Measurements from ENCODE around the gene LAYN. TPM values are rescaled to one million over a fixed set of nuclear protein-coding genes. Genes with fewer than 3 reads are reported as not detected.

Gene LAYN
- total RNA-seq, 3 donors from 2014 or later (not counting 1 experiment from before 2014, with no cell fraction given), result 0.94 to 1.8 TPM; not detected in 1

- H3K9me3 Mint-ChIP-seq, result no peaks in the 10 kb centered on the region
- no peak overlapping the region for H3K4me3 Mint-ChIP-seq
- no peaks in the 10 kb centered on the region for H3K9me3 ChIP-seq (ENCODE audit: control insufficient read depth, insufficient read depth, low read length)
- DNase-seq (no peak), ATAC-seq (no peak)
- no peaks in the 10 kb centered on the region for H3K4me1 Mint-ChIP-seq
- no peaks in the 10 kb centered on the region for H3K36me3 Mint-ChIP-seq
- H3K27me3 ChIP-seq (ENCODE audit: control insufficient read depth, insufficient read depth, low read length), result no peaks in the 10 kb centered on the region
- intact Hi-C loops (cut with micrococcal nuclease), result no loop called here
- no peak overlapping the region for H3K27ac Mint-ChIP-seq
- 87% methylated on average over 4 of the region's 4 CpGs for WGBS (ENCODE audit: insufficient coverage)
- H3K27me3 Mint-ChIP-seq (ENCODE audit: low read depth in 2 of 2), result no peaks in the 10 kb centered on the region
- no peaks in the 10 kb centered on the region for H3K36me3 ChIP-seq (ENCODE audit: control insufficient read depth, insufficient read depth, low read length)
- no peak for TF ChIP-seq CTCF (IDR thresholded peaks at IDR 0.05)
- no peaks in the 10 kb centered on the region for H3K4me1 ChIP-seq (ENCODE audit: control insufficient read depth, insufficient read depth, low read length)
- H3K27ac ChIP-seq (ENCODE audit: low read length), result no peak overlapping the region
- no peak overlapping the region for H3K4me3 ChIP-seq (ENCODE audit: low read length)
Observed at GRCh38 chr11:111582881-111583280, 42.4 kb downstream of the LAYN start.

DNA sequence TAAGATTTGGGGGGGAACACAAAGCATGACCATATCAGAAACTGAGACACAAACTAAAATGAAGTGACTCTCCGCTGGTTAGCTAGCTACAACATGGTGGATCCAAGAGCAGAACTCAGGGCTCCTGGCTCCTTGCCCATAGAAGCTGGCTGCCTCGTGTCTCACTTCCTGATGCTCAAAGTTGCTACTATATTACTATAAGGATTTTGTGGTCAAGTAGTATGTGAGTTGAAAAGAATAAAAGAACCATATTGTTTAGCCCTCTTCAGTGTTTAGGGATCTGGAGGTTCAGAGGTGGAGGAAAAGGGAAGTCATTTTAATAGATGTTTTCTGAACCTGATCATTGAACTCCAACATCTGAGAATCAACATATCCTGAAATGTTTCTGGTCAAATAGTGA, 44.9 kb downstream of the LAYN start:
- Mint-ChIP-seq H3K36me3 (no peaks in the 10 kb centered on the region), H3K9me3 (no peaks in the 10 kb centered on the region), H3K27ac (no peak overlapping the region), H3K4me1 (no peaks in the 10 kb centered on the region), H3K4me3 (no peak overlapping the region), H3K27me3 (ENCODE audit: low read depth in 2 of 2) (peaks cover 0 to 3% of the 10 kb centered on the region in 2 donors)
- Histone ChIP-seq H3K9me3 (ENCODE audit: control insufficient read depth, insufficient read depth, low read length) (no peaks in the 10 kb centered on the region), H3K27me3 (ENCODE audit: control insufficient read depth, insufficient read depth, low read length) (no peaks in the 10 kb centered on the region), H3K36me3 (ENCODE audit: control insufficient read depth, insufficient read depth, low read length) (no peaks in the 10 kb centered on the region), H3K4me1 (ENCODE audit: control insufficient read depth, insufficient read depth, low read length) (no peaks in the 10 kb centered on the region), H3K27ac (ENCODE audit: low read length) (no peak overlapping the region), H3K4me3 (ENCODE audit: low read length) (no peak overlapping the region)
- no peak for TF ChIP-seq CTCF (IDR thresholded peaks at IDR 0.05)
- DNase-seq, result no peak
- no peak for ATAC-seq
- WGBS (ENCODE audit: insufficient coverage), result 44% methylated on average over 2 of the region's 2 CpGs
- intact Hi-C loops (cut with micrococcal nuclease), result no loop called here

DNA sequence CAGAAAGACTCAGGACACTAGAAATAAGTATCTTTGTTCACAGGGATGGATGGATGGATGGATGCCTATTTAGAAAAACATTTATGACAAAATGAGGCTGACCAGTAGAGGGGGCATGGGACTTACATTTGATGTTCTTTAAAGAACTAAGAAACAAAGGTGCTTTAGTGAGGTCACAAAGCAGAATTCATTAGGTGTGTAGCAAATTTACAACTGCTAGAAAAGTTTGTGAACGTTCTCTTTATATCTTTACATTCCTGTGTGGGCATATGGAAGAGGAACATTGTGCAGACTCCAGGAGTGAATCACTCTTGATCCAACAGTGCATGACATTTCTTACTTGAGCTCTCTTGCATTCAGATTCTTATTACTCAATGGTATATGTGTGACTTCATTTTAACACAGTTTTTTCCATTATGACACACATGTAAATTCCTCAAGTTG, 45.9 kb downstream of the LAYN start:
- Mint-ChIP-seq H3K27me3 (ENCODE audit: low read depth in 2 of 2) (peaks cover 0 to 3% of the 10 kb centered on the region in 2 donors), H3K36me3 (no peaks in the 10 kb centered on the region), H3K4me3 (no peak overlapping the region), H3K27ac (no peak overlapping the region), H3K4me1 (no peaks in the 10 kb centered on the region), H3K9me3 (no peaks in the 10 kb centered on the region)
- Histone ChIP-seq H3K27ac (ENCODE audit: low read length) (no peak overlapping the region), H3K4me3 (ENCODE audit: low read length) (no peak overlapping the region), H3K9me3 (ENCODE audit: control insufficient read depth, insufficient read depth, low read length) (no peaks in the 10 kb centered on the region), H3K4me1 (ENCODE audit: control insufficient read depth, insufficient read depth, low read length) (no peaks in the 10 kb centered on the region), H3K27me3 (ENCODE audit: control insufficient read depth, insufficient read depth, low read length) (no peaks in the 10 kb centered on the region), H3K36me3 (ENCODE audit: control insufficient read depth, insufficient read depth, low read length) (no peaks in the 10 kb centered on the region)
- ATAC-seq (peak; percentile 53 to 73 (median 67)), DNase-seq (peak in 1 of 2 donors; percentile 79)
- TF ChIP-seq CTCF (IDR thresholded peaks at IDR 0.05), result peak; percentile 77
- intact Hi-C loops (cut with micrococcal nuclease), result loop anchor here (1.0 kb wide), 2 partner anchors 191 to 255 kb away; no protein-coding TSS in a partner anchor
- 38% methylated on average over 1 of the region's 1 CpG for WGBS (ENCODE audit: insufficient coverage)

DNA sequence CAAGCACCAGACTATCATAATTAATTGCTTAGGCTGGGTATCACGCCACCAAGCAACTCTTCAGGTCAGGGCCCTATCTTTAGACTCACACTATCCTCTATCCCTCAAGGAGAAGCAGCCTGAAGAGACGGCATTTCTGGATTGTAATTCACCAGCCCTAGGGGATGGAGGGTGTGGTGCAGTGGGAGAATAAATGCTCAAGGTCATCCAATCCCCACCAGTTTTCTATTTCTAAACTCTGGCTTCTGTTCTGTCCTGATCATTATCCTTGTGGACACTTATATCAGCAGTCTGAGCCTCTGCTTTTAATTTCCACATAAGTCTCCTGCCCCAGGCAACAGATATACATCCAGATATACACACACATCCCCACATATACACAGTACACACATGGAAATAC, 48.6 kb downstream of the LAYN start:
- Mint-ChIP-seq H3K27ac (no peak overlapping the region), H3K27me3 (ENCODE audit: low read depth in 2 of 2) (peaks cover 0 to 3% of the 10 kb centered on the region in 2 donors), H3K9me3 (no peaks in the 10 kb centered on the region), H3K4me3 (no peak overlapping the region), H3K4me1 (no peaks in the 10 kb centered on the region), H3K36me3 (no peaks in the 10 kb centered on the region)
- Histone ChIP-seq H3K27me3 (ENCODE audit: control insufficient read depth, insufficient read depth, low read length) (no peaks in the 10 kb centered on the region), H3K4me3 (ENCODE audit: low read length) (no peak overlapping the region), H3K36me3 (ENCODE audit: control insufficient read depth, insufficient read depth, low read length) (no peaks in the 10 kb centered on the region), H3K27ac (ENCODE audit: low read length) (no peak overlapping the region), H3K9me3 (ENCODE audit: control insufficient read depth, insufficient read depth, low read length) (no peaks in the 10 kb centered on the region), H3K4me1 (ENCODE audit: control insufficient read depth, insufficient read depth, low read length) (no peaks in the 10 kb centered on the region)
- intact Hi-C loops (cut with micrococcal nuclease), result no loop called here
- WGBS (ENCODE audit: insufficient coverage), result no CpG with 5 or more reads among the region's 2 CpGs
- ATAC-seq, result peak in 1 of 3 donors; percentile 28
- no peak for DNase-seq
- no peak for TF ChIP-seq CTCF (IDR thresholded peaks at IDR 0.05)

Data from natural killer cell (primary cell).